Parathyroid adenoma (tissue), 2 donors: ENCODE results near the gene HSPB1.
A peak's percentile ranks its signal among the peaks of the same experiment; 100 is the strongest.
"Not testable (repeated sequence)": the region's sequence is repeated elsewhere in the genome, so short reads cannot be mapped to it uniquely, and the experiment has no call there.

Source experiments
- H2AFZ ChIP-seq: fragments of 300-600 bp; sonication (generic); one replicate; pipeline ENCODE4 v1.7.0; 2017; ENCODE audit warnings: antibody characterized with exemption, mild to moderate bottlenecking
- H3K27ac ChIP-seq: fragments of 300-600 bp; sonication (generic); one replicate; pipeline ENCODE4 v1.7.0; 2017
- H3K27me3 ChIP-seq: fragments of 300-600 bp; sonication (generic); one replicate; pipeline ENCODE4 v1.7.0; 2017; ENCODE audit warnings: low read length; ENCODE audit not compliant: control insufficient read depth, insufficient read depth
- H3K36me3 ChIP-seq: fragments of 300-600 bp; sonication (generic); one replicate; pipeline ENCODE4 v1.7.0; 2017; ENCODE audit warnings: low read length; ENCODE audit not compliant: control insufficient read depth, insufficient read depth
- H3K4me1 ChIP-seq: fragments of 300-600 bp; sonication (generic); one replicate; pipeline ENCODE4 v1.7.0; 2017; ENCODE audit warnings: control low read depth
- H3K4me2 ChIP-seq: fragments of 300-600 bp; sonication (generic); one replicate; pipeline ENCODE4 v1.7.0; 2017; ENCODE audit warnings: low read length
- H3K4me3 ChIP-seq: fragments of 300-600 bp; sonication (generic); one replicate; pipeline ENCODE4 v1.7.0; 2017; ENCODE audit warnings: low read depth, low read length
- H3K79me2 ChIP-seq: fragments of 300-600 bp; sonication (generic); one replicate; pipeline ENCODE4 v1.7.0; 2017; ENCODE audit warnings: control low read depth
- H3K9ac ChIP-seq: fragments of 300-600 bp; sonication (generic); one replicate; pipeline ENCODE4 v1.7.0; 2017; ENCODE audit warnings: mild to moderate bottlenecking
- H3K9me3 ChIP-seq: fragments of 300-600 bp; sonication (generic); one replicate; pipeline ENCODE4 v1.7.0; 2017; ENCODE audit warnings: low read length; ENCODE audit not compliant: control insufficient read depth
- CTCF ChIP-seq: fragments of 300-600 bp; sonication (generic); IDR thresholded peaks from one replicate; pipeline ENCODE4 v1.7.0; 2017; ENCODE audit warnings: antibody characterized with exemption, mild to moderate bottlenecking
- donor health status: primary hyperparathyroidism.

HSPB1 gene

GRCh38 chr7:76285604-76286374 lies 16.7 kb upstream of the HSPB1 start:
- Histone ChIP-seq H2AFZ (no peak overlapping the region), H3K9me3 (no peaks in the 10 kb centered on the region), H3K36me3 (no peaks in the 10 kb centered on the region), H3K27me3 (no peaks in the 10 kb centered on the region), H3K9ac (no peak overlapping the region), H3K4me2 (no peak overlapping the region), H3K79me2 (no peaks in the 10 kb centered on the region), H3K27ac (no peak overlapping the region), H3K4me3 (no peak overlapping the region), H3K4me1 (peaks cover 3% of the 10 kb centered on the region)
- no peak for TF ChIP-seq CTCF

- no peak for TF ChIP-seq CTCF
- H3K4me2 ChIP-seq, result no peak overlapping the region
- H3K79me2 ChIP-seq, result no peaks in the 10 kb centered on the region
- no peaks in the 10 kb centered on the region for H3K9me3 ChIP-seq
- no peak overlapping the region for H3K4me3 ChIP-seq
- no peak overlapping the region for H3K27ac ChIP-seq
- no peaks in the 10 kb centered on the region for H3K27me3 ChIP-seq
- no peak overlapping the region for H3K9ac ChIP-seq
- H3K36me3 ChIP-seq, result no peaks in the 10 kb centered on the region
- peaks cover 4% of the 10 kb centered on the region for H3K4me1 ChIP-seq
- H2AFZ ChIP-seq, result no peak overlapping the region
Measured at GRCh38 chr7:76286842-76287403, 15.6 kb upstream of the HSPB1 start.

- not testable (repeated sequence) for H3K36me3 ChIP-seq, H3K79me2 ChIP-seq, H3K27me3 ChIP-seq, H3K4me2 ChIP-seq, H3K9me3 ChIP-seq, H3K9ac ChIP-seq, H3K4me3 ChIP-seq
- peak overlapping the region; percentile 98 for H2AFZ ChIP-seq
- peaks cover 16% of the 10 kb centered on the region for H3K4me1 ChIP-seq
- peak overlapping the region; percentile 22 for H3K27ac ChIP-seq
Measured at GRCh38 chr7:76290847-76291350, 11.6 kb upstream of the HSPB1 start.

- no peak overlapping the region for H3K9ac ChIP-seq
- H3K4me2 ChIP-seq, result peak overlapping the region; percentile 59
- no peaks in the 10 kb centered on the region for H3K36me3 ChIP-seq
- peak overlapping the region; percentile 74 for H3K27ac ChIP-seq
- peaks cover 16% of the 10 kb centered on the region for H3K4me1 ChIP-seq
- H3K27me3 ChIP-seq, result no peaks in the 10 kb centered on the region
- peak overlapping the region; percentile 98 for H2AFZ ChIP-seq
- TF ChIP-seq CTCF, result peak; percentile 97
- H3K79me2 ChIP-seq, result no peaks in the 10 kb centered on the region
- H3K4me3 ChIP-seq, result peak overlapping the region; percentile 8
- no peaks in the 10 kb centered on the region for H3K9me3 ChIP-seq
Measured at GRCh38 chr7:76291351-76292212, 10.9 kb upstream of the HSPB1 start.

GRCh38 chr7:76292213-76292573 lies 10.3 kb upstream of the HSPB1 start:
- H3K9me3 ChIP-seq, result no peaks in the 10 kb centered on the region
- H3K79me2 ChIP-seq, result no peaks in the 10 kb centered on the region
- H3K4me2 ChIP-seq, result peak overlapping the region; percentile 59
- H3K27ac ChIP-seq, result peak overlapping the region; percentile 74
- no peaks in the 10 kb centered on the region for H3K36me3 ChIP-seq
- peaks cover 16% of the 10 kb centered on the region for H3K4me1 ChIP-seq
- H3K9ac ChIP-seq, result no peak overlapping the region
- peak overlapping the region; percentile 98 for H2AFZ ChIP-seq
- no peak for TF ChIP-seq CTCF
- peak overlapping the region; percentile 8 for H3K4me3 ChIP-seq
- no peaks in the 10 kb centered on the region for H3K27me3 ChIP-seq

- not testable (repeated sequence) for H3K4me3 ChIP-seq, H3K36me3 ChIP-seq, H3K27me3 ChIP-seq, H3K79me2 ChIP-seq, H3K4me2 ChIP-seq, H3K9ac ChIP-seq, H3K9me3 ChIP-seq
- peak overlapping the region; percentile 79 for H2AFZ ChIP-seq
- peak overlapping the region; percentile 81 for H3K27ac ChIP-seq
- peaks cover 16% of the 10 kb centered on the region for H3K4me1 ChIP-seq
Measured at GRCh38 chr7:76292911-76293310, 9.6 kb upstream of the HSPB1 start.
